CD4-positive, alpha-beta T cell treated with Interleukin-15 for 4 hours (primary cell): ENCODE results near the gene SMG1.
"Not testable (repeated sequence)": the region's sequence is repeated elsewhere in the genome, so short reads cannot be mapped to it uniquely, and the experiment has no call there.

Experiments
- DNase-seq: peaks from one replicate; pipeline ENCODE4 v3.0.0-alpha.2; 2020; ENCODE audit warnings: low spot score

Gene SMG1

DNA sequence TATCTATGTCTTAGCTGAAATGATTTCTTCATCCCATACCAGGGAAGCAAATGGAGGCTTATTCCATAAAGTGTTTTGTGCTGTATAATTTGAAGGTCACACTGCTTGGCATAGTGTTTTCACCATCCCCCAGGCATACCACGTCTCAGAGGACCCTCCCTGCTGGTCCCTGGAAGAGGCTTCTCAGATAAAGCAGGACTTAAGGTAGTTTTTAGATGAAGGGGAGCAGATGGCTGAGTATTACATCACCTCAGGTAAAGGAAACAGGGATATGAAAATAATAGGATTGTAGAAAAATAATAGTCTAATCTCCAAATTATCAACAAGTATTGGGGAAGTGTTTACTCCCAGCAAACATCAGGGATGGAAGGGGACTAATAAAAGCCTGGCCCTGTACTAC is 7.3 kb upstream of the SMG1 start:
- no peak for DNase-seq

DNA sequence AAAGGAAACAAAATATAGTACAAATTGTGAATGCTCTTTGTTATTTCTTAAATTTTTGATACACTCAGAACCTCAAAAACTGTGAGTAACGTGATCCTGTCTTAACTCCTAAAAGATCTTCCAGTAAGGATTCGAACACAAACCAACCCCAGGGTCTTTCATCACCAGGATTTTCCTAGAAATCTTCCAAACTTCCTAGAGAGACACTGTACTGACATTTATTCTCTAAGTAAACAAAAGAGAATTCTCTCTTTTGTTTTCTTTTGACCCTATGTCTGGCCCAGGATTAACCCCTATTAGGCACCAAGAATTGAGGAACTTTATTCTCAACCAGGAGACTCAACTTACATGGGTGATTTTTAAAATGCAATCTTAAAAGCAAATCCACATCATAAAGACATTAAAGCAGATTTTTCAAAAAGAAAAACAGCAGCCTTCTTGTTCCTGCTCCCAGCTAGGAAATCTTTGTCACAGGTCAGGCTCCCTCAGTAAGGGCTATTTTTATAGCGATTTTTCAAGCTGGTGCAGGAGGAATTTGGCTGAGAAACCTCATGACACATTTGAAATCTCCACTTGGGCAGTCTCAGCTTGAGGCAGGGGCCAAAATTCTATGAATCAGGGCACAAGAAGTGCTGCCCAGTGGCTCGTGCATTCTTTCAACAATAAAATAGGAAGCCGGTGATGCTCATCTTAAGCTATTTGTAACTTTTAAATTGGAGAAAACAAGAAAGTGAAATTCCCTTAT is 6.2 kb upstream of the SMG1 start:
- no peak for DNase-seq

DNA sequence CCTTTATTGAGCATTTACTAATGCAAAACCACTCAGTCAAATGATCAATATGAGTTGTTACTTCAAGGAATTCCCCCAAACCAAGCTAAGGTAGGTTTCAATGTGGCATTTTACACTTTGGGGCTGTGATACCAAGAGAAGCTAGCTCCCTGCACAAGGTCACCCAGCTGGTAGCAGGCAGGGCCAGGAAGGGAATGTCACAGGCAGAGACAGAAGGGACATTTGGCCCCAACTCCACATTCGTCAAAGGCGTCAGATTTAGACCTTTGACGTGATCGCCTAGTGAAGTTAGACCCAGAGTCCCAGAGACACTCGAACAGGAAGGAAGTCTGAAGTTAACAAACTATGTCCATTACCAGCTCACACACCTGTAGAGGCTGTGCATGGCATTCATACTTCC is 5.5 kb upstream of the SMG1 start:
- DNase-seq: no peak

DNA sequence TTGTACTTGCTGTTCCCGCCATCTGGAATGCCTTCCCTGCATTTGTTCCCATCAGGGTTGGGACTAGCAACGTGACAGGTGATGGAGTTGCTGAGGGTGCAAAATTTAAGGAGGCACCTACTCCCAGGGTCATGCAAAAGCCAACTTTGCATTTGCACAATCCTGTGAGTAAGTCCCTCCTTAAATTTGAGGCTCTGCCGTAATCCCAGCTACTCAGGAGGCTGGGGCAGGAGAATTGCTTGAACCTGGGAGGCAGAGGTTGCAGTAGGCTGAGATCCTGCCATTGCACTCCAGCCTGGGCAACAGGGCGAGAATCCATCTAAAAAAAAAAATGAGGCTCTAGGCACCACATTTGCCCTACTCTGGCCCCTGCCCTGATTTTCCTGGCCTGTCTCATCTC is 3.9 kb upstream of the SMG1 start:
- not testable (repeated sequence) for DNase-seq

DNA sequence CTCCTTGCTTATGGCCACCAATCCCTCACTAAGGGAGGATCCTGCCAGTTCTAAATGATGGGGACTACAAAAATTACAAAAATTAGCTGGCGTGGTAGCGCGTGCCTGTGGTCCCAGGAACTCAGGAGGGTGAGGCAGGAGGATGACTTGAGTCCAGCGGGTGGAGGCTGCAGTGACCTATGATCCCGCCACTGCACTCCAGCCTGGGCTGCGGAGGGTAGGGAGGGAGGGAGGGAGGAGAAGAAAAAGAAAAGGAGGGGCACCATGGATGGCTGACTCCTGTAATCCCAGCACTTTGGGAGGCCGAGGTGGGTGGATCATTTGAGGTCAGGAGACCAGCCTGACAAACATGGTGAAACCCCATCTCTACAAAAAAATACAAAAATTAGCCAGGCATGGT is 1.9 kb upstream of the SMG1 start:
- DNase-seq: not testable (repeated sequence)

DNA sequence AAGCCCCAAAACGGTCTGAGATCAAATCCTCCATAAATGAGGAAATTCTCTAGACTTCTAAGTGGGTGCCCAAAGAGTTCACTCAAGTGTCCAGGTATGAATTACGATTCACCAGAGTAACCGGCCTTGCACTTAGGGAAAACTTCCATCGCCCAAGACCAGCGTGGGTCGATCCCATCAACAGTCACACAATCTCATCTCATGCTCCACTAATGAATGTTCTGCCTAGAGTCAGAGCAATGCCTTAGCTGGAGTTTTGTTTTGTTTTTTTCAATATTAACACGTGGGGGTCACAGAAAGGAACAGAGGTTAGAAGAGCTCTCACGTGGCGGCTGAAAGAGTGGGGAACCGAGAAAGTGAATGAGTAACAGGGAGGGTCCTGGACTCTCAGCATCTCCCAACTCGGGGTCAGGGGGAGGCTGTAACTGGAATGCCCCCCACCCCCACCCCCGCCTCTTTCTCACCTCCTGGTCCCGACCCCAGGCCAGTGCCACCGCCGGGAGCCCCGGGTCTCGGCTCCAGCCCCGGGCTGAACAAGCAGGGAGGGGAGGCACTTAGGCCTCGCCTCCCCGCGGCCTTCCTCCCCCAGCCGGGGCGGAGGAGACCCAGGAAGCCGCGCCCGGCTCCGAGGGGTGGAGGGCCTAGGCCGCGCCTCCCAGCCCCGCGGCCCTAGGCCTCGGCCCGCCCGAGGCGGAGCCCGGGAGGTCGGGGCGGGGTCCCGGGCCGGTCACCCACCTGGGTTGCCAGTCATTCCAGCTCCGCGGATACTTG is 808 bp downstream of the SMG1 start:
- DNase-seq: peak; percentile 61

DNA sequence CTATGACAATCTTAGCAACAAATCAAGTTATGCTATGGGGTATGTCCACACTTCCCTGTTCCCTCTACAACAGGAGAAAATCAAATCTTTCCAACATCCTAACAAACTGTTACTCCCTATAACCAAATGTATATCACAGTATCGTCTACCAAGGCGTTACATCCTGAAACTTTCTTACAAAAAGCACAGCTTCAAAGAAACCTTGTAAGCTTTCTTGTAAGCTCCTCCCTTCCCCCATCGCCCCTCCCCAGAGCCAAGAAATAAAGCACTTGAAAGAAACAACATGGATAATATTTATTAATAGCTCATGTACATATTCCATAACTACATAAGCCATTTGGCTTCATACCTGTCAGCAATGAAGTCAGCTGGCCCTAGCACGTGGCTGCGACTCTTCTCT is 2.3 kb downstream of the SMG1 start:
- DNase-seq: peak; percentile 7

DNA sequence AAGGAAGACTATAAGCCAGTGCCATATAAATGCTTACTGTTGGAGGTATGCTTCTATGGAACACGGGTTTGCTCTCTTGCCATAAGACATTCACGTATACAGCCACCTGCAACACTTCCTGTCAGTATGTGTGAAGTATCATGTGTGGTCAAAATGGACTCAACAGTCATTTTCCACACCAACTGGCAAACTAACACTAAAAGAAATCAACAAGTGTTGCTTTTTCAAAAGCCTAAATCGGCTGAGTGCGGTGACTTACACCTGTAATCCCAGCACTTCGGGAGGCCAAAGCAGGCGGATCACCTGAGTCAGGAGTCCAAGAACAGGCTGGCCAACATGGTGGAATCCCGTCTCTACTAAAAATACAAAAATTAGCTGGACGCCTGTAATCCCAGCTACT is 3.1 kb downstream of the SMG1 start:
- peak; percentile 17 for DNase-seq

DNA sequence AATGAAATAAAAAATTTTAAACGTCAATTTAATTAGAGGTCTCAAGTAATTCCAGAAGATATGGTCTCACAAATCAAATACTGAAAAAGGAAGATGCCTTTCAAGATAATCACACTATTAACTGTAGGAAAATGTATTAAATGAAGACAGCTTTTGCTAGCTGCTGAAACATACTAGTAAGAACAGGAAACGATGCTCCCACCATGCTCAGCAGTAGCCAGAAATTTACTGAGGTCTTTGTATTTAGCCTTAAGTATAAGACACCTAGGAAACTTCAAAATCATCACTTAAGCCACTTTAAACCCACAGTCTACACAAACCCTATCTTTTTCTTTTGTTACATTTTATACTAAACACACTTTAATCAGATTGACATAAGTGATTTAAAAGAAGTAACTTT is 16.6 kb downstream of the SMG1 start:
- DNase-seq: not testable (repeated sequence)

DNA sequence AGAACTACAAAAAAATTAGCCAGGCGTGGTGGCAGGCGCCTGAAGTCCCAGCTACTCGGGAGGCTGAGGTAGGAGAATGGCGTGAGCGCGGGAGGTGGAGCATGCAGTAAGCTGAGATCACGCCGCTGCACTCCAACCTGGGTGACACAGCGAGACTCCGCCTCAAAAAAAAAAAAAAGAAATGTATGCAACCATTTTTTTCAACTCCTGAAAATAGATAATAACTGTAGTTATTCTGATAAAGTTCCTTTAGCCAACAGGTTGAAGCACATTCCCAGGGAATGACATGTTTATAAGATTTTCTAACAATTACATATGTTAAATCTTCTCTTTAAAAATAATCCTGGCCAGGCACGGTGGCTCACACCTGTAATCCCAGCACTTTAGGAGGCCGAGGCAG is 17.5 kb downstream of the SMG1 start:
- DNase-seq: not testable (repeated sequence)

DNA sequence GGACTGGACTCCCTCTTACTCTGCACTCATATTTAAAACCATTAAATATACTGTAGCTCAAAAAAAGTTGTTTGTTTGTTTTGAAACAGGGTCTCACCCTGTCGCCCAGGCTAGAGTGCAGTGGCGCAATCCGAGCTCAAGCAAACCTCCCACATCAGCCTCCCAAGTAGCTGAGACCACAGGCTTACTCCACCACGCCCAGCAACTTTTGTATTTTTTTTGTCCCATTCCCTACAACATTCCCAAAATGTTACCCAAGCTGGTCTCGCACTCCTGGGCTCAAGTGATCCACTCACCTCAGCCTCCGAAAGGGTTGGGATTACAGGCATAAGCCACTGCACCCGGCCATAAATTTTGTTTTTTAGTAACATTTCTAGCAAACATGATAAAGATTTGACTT is 23.4 kb downstream of the SMG1 start:
- DNase-seq: not testable (repeated sequence)

DNA sequence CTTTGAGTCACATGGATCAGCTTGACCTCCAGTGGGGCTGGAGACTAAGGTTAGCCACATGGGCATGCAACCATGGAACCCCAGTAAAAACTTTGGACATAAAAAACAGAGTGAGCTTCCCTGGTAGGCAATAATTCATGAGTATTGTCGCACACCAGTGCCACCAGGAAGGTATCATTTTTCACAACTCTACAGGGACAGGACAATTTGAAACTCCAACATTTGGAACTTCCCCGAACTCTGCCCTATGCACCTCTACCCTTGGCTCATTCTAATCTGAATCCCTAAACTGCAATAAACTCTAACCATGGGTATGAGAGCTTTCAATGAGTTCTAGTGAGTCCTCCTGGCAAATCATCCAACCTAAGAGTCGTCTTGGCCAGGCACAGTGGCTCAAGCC is 24.2 kb downstream of the SMG1 start:
- DNase-seq: not testable (repeated sequence)

DNA sequence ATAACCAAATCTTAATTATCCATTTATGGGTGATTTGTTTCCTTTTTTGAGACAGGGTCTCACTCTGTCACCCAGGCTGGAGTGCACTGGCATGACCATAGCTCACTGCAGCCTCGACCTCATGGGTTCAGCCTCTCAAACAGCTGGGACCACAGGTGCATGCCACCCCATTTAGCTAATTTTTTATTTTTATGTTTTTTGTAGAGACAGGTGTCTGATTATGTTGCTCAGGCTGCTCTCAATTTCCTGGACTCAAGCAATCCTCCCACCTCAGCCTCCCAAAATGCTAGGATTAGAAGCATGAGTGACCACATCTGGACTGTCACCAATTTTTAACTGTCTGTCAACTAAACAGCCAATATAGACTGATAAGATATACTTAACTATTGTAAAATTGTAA is 25.0 kb downstream of the SMG1 start:
- not testable (repeated sequence) for DNase-seq

DNA sequence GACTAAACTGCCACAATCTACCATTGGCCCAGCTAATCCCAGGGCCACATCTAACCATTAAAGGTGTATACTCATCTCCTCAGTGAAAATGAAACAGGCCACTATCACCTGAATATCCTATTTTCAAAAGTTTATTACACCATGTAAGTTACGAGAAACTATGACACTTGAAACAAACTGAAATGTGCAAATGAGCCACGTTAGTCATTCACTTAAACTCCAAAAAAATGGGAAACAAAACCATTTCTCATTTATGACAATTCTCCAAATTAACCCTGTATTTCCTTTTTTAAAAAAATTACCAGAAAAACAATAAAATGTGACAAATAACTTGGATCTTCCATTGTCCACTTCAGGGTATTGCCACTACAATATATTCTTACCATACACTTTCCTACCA is 41.8 kb downstream of the SMG1 start:
- not testable (repeated sequence) for DNase-seq

DNA sequence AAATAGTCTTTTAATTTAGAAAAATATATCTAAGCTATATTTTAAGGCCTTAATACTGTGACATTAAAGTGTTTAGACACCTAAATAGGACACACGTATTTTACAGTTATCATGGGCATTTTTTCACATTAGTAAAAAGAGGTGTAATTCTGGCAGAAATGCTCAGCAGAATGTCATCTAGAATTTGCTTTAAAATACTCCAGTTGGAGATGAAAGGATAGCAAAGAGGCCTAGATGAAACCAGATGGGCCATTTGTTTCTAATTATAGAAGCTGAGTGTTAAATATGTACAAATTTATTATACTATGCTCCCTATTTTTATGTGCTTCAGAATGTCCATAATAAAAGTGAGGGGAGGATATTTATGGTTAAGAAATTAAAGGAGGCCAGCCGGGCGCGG is 48.5 kb downstream of the SMG1 start:
- DNase-seq: not testable (repeated sequence)

DNA sequence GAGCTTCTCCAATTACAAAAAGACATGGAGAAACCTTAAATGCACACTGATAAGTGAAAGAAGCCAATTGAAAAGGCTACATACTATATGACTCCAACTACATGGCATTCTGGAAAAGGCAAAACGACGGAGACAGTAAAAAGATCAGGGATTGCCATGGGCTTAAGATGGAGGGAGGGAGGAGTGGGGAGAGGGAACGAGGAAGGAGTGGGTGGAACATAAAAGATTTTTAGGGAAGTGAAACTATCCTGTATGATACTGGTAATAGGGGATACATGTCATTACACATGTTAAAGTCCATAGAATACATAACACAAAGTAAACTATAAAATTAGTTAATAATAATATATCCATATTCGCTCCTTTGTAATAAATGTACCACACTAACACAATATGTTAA is 48.9 kb downstream of the SMG1 start:
- DNase-seq: not testable (repeated sequence)

DNA sequence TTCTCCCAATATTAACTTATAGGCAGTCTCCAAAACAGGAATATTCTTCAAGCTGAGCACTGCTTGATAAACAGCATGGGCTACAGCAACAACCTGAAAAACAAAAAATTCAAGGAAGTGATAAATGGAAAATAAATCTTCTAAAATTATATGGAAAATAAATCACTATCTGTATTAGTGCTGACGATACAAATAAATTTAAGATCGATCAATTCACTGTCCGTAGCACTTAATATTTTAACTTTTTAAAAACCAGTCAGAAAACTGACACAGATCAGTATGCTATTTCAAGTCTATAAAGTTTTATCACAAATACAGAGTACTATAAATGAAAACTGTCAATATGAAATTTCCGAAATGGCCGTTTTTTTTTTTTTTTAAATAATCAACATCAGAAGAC is 49.9 kb downstream of the SMG1 start:
- DNase-seq: not testable (repeated sequence)

DNA sequence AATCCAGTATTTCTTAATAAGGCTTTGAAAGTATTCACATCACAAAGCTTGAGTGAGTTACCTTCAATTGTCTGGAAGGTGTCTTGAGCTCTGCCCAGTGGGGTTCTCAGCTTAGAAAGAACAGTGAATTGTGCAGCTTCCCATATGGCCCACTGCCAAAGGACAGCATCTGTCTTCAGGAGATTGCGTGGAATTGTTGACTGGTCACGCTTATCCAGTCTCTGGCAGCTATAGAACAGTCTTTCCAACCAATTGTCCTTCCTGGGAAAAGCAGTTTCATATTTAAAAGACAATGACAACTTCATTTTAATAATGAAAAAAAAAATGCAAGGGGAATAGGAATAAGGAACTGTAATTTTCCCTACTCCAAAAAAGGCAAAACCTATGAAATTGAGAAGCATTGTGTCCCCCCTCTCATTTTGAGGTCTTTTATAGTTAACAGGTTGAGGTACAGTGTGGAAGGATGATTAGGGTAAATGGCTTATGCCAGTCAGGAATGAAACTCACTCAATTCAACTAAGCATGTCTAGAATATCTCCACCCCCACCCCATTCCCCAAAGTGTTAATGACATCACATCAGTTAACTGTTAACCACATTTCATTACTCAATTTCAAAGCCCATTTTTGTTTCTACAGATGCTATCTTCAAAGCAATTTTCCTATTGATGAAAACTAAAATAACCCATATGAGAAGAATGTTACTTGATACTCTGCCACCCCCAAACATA is 57.0 kb downstream of the SMG1 start:
- not testable (repeated sequence) for DNase-seq

DNA sequence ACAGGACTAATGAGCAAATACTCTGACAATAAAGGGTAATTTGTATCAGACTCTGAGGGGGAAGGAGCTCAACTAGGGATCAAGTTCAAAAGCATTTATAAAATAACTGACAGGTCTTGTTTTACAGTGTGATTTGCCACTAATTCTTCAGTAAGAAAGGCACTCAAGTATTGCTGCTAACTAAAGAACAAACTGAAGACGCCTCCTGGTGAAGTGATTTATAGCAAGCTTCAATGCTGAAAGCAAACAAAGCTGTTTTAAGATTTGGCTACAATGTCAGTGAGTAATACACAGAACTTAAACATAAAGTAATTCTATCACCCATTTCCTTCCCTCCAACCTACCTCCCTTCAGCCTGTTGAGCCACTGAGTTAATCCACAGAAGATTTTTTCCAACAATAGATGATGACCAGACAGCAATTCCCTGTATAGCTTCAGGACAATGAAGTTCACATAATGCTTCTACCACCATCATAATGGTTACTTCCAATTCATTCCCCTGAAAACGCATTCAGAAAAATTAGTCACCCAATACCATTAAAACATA is 59.9 kb downstream of the SMG1 start:
- DNase-seq: not testable (repeated sequence)

DNA sequence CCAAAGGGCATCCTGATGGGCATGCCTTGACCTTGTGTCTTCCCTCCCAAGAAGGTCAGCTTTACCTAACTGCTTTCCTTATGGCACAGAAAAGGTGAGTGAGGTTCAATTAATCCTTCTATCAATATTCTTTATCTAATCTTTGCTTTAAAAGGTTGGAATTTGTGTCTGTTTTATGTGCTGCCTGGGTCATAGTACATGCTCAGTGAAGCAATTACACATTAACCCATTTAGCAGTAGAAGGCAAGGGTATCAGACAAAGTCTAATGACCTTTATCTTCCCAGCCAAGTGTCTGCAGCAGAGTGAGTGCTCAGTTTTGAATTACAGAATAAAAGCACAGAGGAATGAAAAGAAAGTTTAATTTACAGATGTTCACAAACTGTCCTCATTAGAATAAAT is 63.3 kb downstream of the SMG1 start:
- not testable (repeated sequence) for DNase-seq

DNA sequence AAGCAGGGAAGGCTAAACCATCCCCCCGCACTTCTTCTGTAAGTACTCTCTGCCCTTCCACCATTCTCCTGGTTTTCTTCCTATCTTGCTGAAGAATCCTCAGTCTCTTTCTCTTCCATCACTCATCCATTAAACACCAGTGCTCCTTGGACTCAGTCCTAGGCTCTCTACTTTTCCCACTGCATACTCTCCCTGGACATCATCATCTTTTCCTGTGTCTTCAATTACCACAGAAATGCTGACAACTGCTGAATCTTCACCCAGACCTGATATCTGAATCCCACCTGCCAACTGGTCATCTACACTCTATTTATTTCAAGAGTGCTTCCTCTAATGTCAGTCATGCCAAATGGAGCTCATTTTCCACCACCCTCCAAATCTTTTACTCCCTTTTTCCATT is 71.0 kb downstream of the SMG1 start:
- no peak for DNase-seq

DNA sequence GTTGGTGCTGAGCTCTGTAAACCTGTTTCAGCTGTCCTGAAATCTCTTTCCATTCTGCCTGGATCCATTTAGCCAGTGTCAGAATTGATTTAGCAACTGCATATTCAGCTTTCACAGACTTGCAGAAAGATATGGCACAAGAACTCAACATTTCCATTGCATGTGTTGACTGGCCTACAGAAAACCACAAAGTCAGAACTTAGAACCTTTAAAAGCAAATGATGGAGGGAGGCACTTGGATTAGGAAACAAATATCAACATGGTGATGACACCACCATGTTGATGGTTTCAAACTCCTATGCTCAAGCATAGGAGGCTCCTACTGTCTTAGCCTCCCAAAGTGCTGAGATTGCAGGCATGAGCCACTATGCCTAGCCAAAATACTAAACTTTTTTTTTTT is 72.5 kb downstream of the SMG1 start:
- DNase-seq: no peak

DNA sequence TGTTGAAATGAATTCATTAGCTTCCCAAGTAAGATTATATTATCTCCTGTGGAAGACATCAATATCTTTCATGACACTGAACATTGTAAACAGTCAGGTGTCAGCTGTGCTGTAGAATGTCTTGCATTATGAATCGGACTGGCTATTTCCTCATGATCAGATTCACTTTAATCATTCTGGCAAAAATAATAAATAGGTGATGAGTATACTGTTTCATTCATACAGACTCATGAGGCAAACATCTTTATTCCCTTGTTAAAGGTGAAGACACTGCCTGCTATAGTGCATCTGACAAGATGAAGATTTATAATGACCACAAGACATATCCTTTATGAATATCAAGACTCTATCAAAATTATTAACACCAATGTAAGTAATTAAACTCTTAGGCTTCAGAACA is 73.6 kb downstream of the SMG1 start:
- DNase-seq: no peak
